DOHH2 (cell line): ENCODE results near the gene MAT1A.
"Not testable (repeated sequence)": the region's sequence is repeated elsewhere in the genome, so short reads cannot be mapped to it uniquely, and the experiment has no call there.

Experiments used
- H3F3A ChIP-seq: fragments of 200-600 bp; sonication (generic), shearing (Covaris generic); 2 replicates; pipeline ENCODE4 v1.6.0; 2016; ENCODE audit warnings: antibody characterized with exemption, mild to moderate bottlenecking; ENCODE audit not compliant: control insufficient read depth, insufficient read depth
- H3K27ac ChIP-seq: fragments of 200-600 bp; sonication (generic); 2 replicates; pipeline ENCODE4 v1.5.1; 2014; ENCODE audit warnings: low read depth, mild to moderate bottlenecking, low read length, moderate library complexity
- H3K27me3 ChIP-seq: fragments of 200-600 bp; sonication (generic); 2 replicates; pipeline ENCODE4 v1.6.1; 2014; ENCODE audit warnings: mild to moderate bottlenecking, low read length, mixed read lengths; ENCODE audit not compliant: control insufficient read depth
- H3K36me3 ChIP-seq: fragments of 200-600 bp; sonication (generic); 2 replicates; pipeline ENCODE4 v1.6.1; 2014; ENCODE audit warnings: mild to moderate bottlenecking, low read length, moderate library complexity, mixed read lengths; ENCODE audit not compliant: control insufficient read depth
- H3K4me1 ChIP-seq: fragments of 200-600 bp; sonication (generic); 2 replicates; pipeline ENCODE4 v1.6.1; 2014; ENCODE audit warnings: mild to moderate bottlenecking, low read length, mixed read lengths; ENCODE audit not compliant: control insufficient read depth
- H3K4me2 ChIP-seq: fragments of 200-600 bp; sonication (generic); 2 replicates; pipeline ENCODE4 v1.6.0; 2014; ENCODE audit warnings: mild to moderate bottlenecking, low read length, moderate library complexity
- H3K4me3 ChIP-seq: fragments of 200-600 bp; sonication (generic); 2 replicates; pipeline ENCODE4 v1.5.1; 2014; ENCODE audit warnings: mild to moderate bottlenecking, low read length, mixed read lengths
- H3K79me2 ChIP-seq: fragments of 200-600 bp; sonication (generic); 2 replicates; pipeline ENCODE4 v1.6.1; 2014; ENCODE audit warnings: mild to moderate bottlenecking, low read length, mixed read lengths; ENCODE audit not compliant: control insufficient read depth
- H3K9me2 ChIP-seq: fragments of 200-600 bp; sonication (generic); replicated peaks from 2 replicates; pipeline ENCODE4 v1.6.1; 2014; ENCODE audit warnings: mild to moderate bottlenecking, low read length, mixed read lengths; ENCODE audit not compliant: control insufficient read depth
- H3K9me3 ChIP-seq: fragments of 200-600 bp; sonication (generic); 2 replicates; pipeline ENCODE4 v1.6.1; 2014; ENCODE audit warnings: antibody characterized with exemption, low read length, mixed read lengths; ENCODE audit not compliant: control insufficient read depth, insufficient read depth
- H4K20me1 ChIP-seq: fragments of 200-600 bp; sonication (generic); 2 replicates; pipeline ENCODE4 v1.6.0; 2014; ENCODE audit warnings: low read depth, mild to moderate bottlenecking, antibody characterized with exemption, low read length, moderate library complexity; ENCODE audit not compliant: control insufficient read depth, insufficient read depth
- CTCF ChIP-seq: fragments of 200-600 bp; sonication (generic); IDR thresholded peaks from one replicate; pipeline ENCODE4 v1.5.1; 2014; ENCODE audit warnings: antibody characterized with exemption, mild to moderate bottlenecking, low read depth, low read length; ENCODE audit not compliant: poor library complexity, severe bottlenecking
- EZH2phosphoT487 ChIP-seq: fragments of 200-600 bp; sonication (generic); IDR thresholded peaks from 2 replicates; pipeline ENCODE4 v1.6.1; 2017; ENCODE audit warnings: borderline replicate concordance, mild to moderate bottlenecking, antibody characterized with exemption, low read length, moderate library complexity, mixed read lengths

Gene MAT1A

GRCh38 chr10:80253266-80253962 lies 36.0 kb downstream of the MAT1A start:
- no peaks in the 10 kb centered on the region for H4K20me1 ChIP-seq
- no peaks in the 10 kb centered on the region for H3K4me1 ChIP-seq
- no peaks in the 10 kb centered on the region for H3K36me3 ChIP-seq
- H3K4me3 ChIP-seq, result no peak overlapping the region
- H3K9me3 ChIP-seq, result no peaks in the 10 kb centered on the region
- no peaks in the 10 kb centered on the region for H3F3A ChIP-seq
- H3K9me2 ChIP-seq, result no peaks in the 10 kb centered on the region
- no peaks in the 10 kb centered on the region for H3K27me3 ChIP-seq
- H3K4me2 ChIP-seq, result no peak overlapping the region
- no peaks in the 10 kb centered on the region for H3K79me2 ChIP-seq
- TF ChIP-seq CTCF, result no peak
- TF ChIP-seq EZH2phosphoT487, result no peak
- H3K27ac ChIP-seq, result no peak overlapping the region

- TF ChIP-seq EZH2phosphoT487, result no peak
- TF ChIP-seq CTCF, result no peak
- no peaks in the 10 kb centered on the region for H3F3A ChIP-seq
- no peaks in the 10 kb centered on the region for H3K36me3 ChIP-seq
- no peaks in the 10 kb centered on the region for H3K27me3 ChIP-seq
- H3K27ac ChIP-seq, result no peak overlapping the region
- H3K4me2 ChIP-seq, result no peak overlapping the region
- H3K79me2 ChIP-seq, result no peaks in the 10 kb centered on the region
- no peak overlapping the region for H3K4me3 ChIP-seq
- H4K20me1 ChIP-seq, result no peaks in the 10 kb centered on the region
- H3K9me3 ChIP-seq, result no peaks in the 10 kb centered on the region
- H3K9me2 ChIP-seq, result no peaks in the 10 kb centered on the region
- H3K4me1 ChIP-seq, result no peaks in the 10 kb centered on the region
Observed at GRCh38 chr10:80252296-80252887, 37.1 kb downstream of the MAT1A start.

- H3K9me2 ChIP-seq, H3K4me2 ChIP-seq, H3K27ac ChIP-seq, H3K27me3 ChIP-seq, H3K4me3 ChIP-seq, H4K20me1 ChIP-seq, H3K79me2 ChIP-seq, H3K36me3 ChIP-seq, H3F3A ChIP-seq, H3K4me1 ChIP-seq, H3K9me3 ChIP-seq: not testable (repeated sequence)
Observed at GRCh38 chr10:80251703-80252280, 37.7 kb downstream of the MAT1A start.

- H3K9me2 ChIP-seq, H3K27me3 ChIP-seq, H4K20me1 ChIP-seq, H3K4me1 ChIP-seq, H3K9me3 ChIP-seq, H3K79me2 ChIP-seq, H3F3A ChIP-seq, H3K36me3 ChIP-seq, H3K4me2 ChIP-seq, H3K4me3 ChIP-seq, H3K27ac ChIP-seq: not testable (repeated sequence)
Observed at GRCh38 chr10:80250399-80250798, 39.1 kb downstream of the MAT1A start.

GRCh38 chr10:80249906-80250305 lies 39.6 kb downstream of the MAT1A start:
- not testable (repeated sequence) for H3K27ac ChIP-seq, H3K4me1 ChIP-seq, H3K9me2 ChIP-seq, H3K9me3 ChIP-seq, H3K79me2 ChIP-seq, H3K27me3 ChIP-seq, H4K20me1 ChIP-seq, H3K36me3 ChIP-seq, H3K4me3 ChIP-seq, H3K4me2 ChIP-seq, H3F3A ChIP-seq

GRCh38 chr10:80247611-80248010 lies 41.8 kb downstream of the MAT1A start:
- not testable (repeated sequence) for H3K9me2 ChIP-seq, H3K79me2 ChIP-seq, H3K4me2 ChIP-seq

More at GRCh38 chr10:80247611-80248010, 41.8 kb downstream of the MAT1A start:
- not testable (repeated sequence) for H3K27ac ChIP-seq, H4K20me1 ChIP-seq, H3K36me3 ChIP-seq, H3K9me3 ChIP-seq, H3K27me3 ChIP-seq, H3F3A ChIP-seq, H3K4me1 ChIP-seq, H3K4me3 ChIP-seq
